ENCODE results near the gene MIEF1.

The MIEF1 gene

GRCh38 chr22:39532215-39533073 lies 30.4 kb downstream of the MIEF1 start, which contains the start of gene RPS19BP1:
TSS of gene RPS19BP1 (minus strand) at chr22:39532748. CDS start at chr22:39532738, 10 bp downstream.
- DNase-seq, result peak; percentile 100

DNA sequence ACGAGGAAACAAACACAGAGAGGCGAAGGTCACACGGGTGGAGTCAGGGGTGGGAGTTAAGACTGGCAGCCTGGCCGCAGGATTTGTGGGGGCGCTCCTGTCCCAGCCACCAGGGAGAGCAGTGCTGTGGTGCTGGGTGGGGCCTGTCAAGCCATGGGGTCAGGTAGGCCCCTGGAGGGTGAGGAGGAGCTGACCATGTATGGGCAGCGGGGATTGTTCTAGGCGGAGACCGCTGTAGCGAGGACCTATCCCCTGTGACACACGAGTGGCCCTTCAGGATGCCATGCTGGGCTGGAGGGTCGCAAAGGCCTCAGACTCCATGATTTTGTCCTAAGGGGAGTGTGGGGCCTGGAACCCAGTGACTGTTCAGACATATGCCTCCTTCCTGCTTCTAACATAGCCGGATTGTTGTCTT lies 32.0 kb downstream of the MIEF1 start:
- DNase-seq, result no peak

DNA sequence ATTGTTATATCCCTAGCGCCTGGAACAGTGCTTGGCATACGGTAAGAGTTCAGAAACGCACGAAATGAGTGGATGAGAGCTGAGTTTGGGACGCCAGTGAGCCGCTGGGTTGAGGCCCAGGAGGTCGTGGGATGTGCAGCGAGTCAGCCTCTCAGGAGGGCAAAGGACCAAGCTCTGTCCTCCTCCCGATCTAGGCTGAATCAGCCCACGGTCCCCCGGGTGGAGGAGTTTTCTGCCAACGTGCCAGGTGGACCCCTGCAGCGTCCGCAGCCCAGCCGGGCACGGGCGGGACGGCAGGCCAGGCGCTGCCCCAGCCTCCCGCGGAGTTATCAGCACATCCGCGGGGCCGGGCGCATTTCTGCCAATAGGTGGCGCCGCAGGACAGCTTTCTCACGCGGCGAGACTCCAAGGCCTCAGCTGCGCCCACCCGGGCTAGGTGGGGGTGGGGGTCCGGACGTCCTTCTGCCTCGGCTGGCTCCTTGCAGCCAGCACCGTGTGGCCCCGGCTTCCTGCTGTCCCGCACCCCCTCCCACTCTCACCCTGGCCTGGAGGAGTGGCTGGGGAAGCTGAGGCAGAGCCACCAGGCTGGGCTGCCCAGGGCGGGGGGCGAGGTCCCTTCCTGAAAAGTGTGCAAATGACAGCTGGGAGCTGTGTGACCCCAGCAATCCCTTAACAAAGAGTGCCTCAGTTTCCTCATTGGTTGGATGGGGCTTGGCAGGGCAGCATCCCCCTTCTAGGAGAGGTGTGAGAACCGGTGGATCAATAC lies 32.7 kb downstream of the MIEF1 start:
- peak; percentile 82 for DNase-seq

- no peak for DNase-seq
Observed at GRCh38 chr22:39535357-39535725, 33.3 kb downstream of the MIEF1 start.

DNA sequence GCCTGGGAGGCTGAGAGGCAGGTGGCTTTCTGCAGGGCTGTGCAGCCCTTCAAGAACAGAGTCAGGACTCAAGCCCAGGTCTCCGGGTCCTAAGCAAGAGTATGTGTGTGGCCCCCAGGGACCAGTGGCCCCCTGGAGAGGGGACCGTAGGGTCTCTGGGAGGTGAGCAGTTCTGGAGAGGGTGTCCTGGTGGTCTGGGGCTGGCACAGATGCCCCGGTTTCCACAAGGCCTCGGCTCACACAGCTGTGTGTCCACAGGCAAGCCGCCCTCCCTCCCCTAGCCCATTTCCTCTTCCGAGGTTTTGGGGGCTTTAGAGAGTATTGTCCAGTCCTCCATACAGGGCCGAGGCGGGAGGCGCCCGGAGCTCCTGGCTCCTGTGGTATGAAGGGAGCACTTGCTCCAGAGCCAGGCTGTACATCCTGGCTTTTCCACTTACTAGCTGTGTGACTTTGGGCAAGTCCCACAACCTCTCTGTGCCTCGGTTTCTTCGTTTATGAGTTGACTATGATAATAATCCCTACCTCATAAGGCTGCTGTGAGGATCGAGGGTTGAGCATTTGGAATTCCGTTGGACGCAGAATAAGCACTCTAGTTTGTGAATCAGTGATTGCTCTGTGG lies 33.9 kb downstream of the MIEF1 start:
- DNase-seq, result no peak

GRCh38 chr22:39536711-39537110 lies 34.6 kb downstream of the MIEF1 start:
- DNase-seq, result no peak

GRCh38 chr22:39537975-39538374 lies 35.9 kb downstream of the MIEF1 start:
- no peak for DNase-seq

DNA sequence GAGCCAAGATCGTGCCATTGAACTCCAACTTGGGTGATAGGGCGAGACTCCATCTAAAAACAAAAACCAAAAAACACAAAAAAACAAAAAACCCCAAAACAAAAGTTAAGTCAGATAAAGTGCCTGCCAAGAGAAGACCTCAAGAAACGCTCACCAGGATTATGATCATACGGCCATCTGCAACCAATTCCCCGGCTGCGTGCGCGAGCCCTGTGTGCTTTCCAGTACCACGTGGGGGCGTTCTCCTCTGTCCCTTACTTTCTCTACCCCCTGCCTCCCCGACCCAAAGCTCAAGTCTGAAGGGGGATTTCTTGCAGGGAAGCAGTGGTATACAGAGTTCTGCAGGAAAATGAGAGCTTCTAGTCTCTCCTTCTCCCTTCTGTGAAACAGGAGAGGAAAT lies 41.0 kb downstream of the MIEF1 start:
- DNase-seq, result no peak

GRCh38 chr22:39545386-39546365 lies 43.6 kb downstream of the MIEF1 start:
- peak; percentile 52 for DNase-seq

- no peak for DNase-seq
Observed at GRCh38 chr22:39546889-39547586, 44.9 kb downstream of the MIEF1 start.

GRCh38 chr22:39547587-39547947 lies 45.5 kb downstream of the MIEF1 start:
- DNase-seq, result no peak

GRCh38 chr22:39553429-39553828 lies 51.3 kb downstream of the MIEF1 start:
- DNase-seq, result no peak

- DNase-seq, result no peak
Observed at GRCh38 chr22:39554151-39554550, 52.1 kb downstream of the MIEF1 start.

DNA sequence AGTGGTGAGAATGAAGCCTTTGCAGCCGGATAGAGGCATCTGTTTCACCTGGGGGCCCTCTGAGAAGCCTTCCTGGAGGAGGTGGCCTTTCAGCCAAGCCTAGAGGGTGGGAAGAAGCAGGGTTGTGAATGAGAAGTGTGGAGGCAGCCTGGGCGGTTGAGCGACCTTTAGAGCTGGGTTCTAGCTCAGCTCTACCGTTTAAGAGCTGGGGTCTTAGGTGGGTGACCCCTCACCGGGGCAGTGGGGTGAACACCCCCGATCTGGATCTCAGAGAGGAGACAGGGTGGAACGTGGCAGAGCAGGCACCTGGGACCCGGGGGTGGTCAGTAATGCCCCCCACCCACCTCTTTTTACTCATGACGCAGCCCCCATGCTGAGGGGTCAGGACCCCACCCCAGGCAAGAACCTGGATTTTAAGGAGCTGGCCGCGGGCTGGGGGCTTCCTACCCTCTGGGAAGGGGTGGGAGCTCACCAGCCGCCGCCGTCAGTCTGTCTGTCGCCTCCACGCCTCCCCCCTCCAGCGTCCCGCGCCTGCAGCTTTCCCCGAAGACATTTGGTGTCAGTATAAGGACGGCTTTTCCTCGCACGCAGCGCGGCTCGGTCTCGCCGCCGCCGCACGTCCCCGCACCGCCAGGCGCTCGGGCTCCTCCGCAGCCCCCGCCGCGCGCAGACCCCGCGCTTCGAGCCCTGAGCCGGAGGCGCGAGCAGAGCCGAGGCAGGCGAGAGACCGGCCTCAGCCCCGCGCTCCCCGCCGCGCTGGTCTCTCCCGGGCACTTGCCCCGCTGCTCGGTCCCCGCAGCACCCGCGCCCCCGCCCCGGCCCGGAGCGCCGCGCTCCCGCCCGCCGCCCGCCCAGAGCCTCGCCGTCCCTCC lies 55.1 kb downstream of the MIEF1 start:
- DNase-seq, result peak; percentile 30

- DNase-seq, result no peak
Observed at GRCh38 chr22:39558254-39558727, 56.2 kb downstream of the MIEF1 start.

DNA sequence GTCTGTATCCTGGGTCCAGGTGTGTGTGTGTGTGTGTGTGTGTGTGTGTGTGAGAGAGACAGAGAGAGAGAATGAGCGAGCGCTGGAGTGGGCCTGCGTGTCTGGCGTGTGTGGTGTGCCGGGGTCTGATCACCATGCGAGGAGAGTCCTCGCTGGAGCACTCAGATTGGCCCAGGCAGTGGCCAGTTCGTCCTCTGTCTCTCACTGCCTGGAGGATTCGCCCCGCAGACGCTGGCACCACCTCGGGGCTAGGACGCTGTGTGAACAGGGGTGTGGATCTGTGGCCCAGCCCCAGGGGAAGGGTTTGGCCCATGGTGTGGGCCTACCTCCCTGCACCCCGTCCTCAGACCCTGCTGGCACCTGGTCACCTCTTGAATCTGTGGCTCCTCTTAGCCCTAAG lies 56.9 kb downstream of the MIEF1 start:
- DNase-seq, result no peak

GRCh38 chr22:39559456-39560105 lies 57.5 kb downstream of the MIEF1 start:
- no peak for DNase-seq

GRCh38 chr22:39560127-39560526 lies 58.0 kb downstream of the MIEF1 start:
- DNase-seq, result no peak

DNA sequence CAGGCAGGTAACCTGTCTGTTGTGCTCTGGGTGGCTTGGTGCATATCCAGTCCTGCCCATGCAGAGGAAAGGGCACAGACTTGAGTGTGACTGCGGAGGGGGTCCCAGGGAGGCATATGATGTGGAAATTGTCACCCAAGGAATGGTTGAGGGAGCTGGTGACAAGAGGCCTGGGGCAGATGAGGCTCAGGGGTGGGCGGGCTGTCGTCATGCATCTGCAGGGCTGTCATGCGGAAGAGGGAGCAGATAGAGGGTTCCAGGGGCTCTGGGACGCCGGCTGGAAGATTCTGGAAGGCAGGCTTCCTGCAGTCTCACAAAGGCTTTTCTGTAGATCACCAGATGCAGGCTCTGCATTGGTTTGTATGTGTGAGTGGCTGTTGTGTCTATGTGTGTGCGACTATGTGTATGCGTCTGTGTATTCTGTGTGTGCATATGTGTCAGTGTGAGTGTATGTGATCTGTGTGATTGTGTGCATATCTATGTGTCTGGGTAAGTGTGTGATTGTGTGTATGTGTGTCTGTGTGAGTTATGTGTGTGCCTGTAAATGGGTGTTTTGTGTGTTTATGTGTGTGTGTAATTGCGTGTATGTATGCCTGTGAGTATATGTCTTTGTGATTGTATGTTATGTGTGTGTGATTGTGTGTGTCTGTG lies 60.9 kb downstream of the MIEF1 start:
- no peak for DNase-seq
